ENCODE data around the gene RANBP9. TPM values are rescaled to one million over a fixed set of nuclear protein-coding genes. Genes with fewer than 3 reads are reported as not detected.

Gene RANBP9
- total RNA-seq, 1 donor from 2014 or later: 42.1 TPM

- peaks cover 93% of the 10 kb centered on the region for H3K79me2 ChIP-seq (ENCODE audit: insufficient read depth, low read length)
- no peak overlapping the region for H3K4me3 ChIP-seq (ENCODE audit: insufficient read depth, low read depth, low read length)
- TF ChIP-seq CTCF (IDR thresholded peaks at IDR 0.05; ENCODE audit: insufficient read depth, low read depth, low read length): no peak
- no peak for TF ChIP-seq EZH2 (IDR thresholded peaks at IDR 0.05; ENCODE audit: insufficient read depth, low read length)
- FAIRE-seq (no peak), DNase-seq (ENCODE audit: low read depth) (no peak)
- Mint-ChIP-seq H3K4me1 (ENCODE audit: low read depth, unreplicated experiment) (peaks cover 3% of the 10 kb centered on the region), H3K4me3 (ENCODE audit: unreplicated experiment) (no peak overlapping the region), H3K9me3 (ENCODE audit: unreplicated experiment) (no peaks in the 10 kb centered on the region), H3K36me3 (ENCODE audit: low read depth, unreplicated experiment) (no peaks in the 10 kb centered on the region), H3K27ac (ENCODE audit: unreplicated experiment) (no peak overlapping the region), H3K27me3 (ENCODE audit: low read depth, unreplicated experiment) (no peaks in the 10 kb centered on the region)
- H3K4me1 ChIP-seq (ENCODE audit: insufficient read depth, low read length): no peaks in the 10 kb centered on the region
- H4K20me1 ChIP-seq (ENCODE audit: insufficient read depth, low read length): peaks cover 67% of the 10 kb centered on the region
- H3K9me3 ChIP-seq (ENCODE audit: insufficient read depth, low read depth, low read length): no peaks in the 10 kb centered on the region
- H3K27ac ChIP-seq (ENCODE audit: low read depth, low read length): no peak overlapping the region
- H3K36me3 ChIP-seq (ENCODE audit: insufficient read depth, low read length): no peaks in the 10 kb centered on the region
- no peak overlapping the region for H3K4me2 ChIP-seq (ENCODE audit: low read length)
- H3K27me3 ChIP-seq (ENCODE audit: insufficient read depth, low read length): no peaks in the 10 kb centered on the region
- no peak overlapping the region for H3K9ac ChIP-seq (ENCODE audit: low read length)
- H2AFZ ChIP-seq (ENCODE audit: low read depth, low read length): no peak overlapping the region
Observed at GRCh38 chr6:13661647-13662046, 50.0 kb downstream of the RANBP9 start.

- no peaks in the 10 kb centered on the region for H3K9me3 Mint-ChIP-seq (ENCODE audit: unreplicated experiment)
- H3K27ac Mint-ChIP-seq (ENCODE audit: unreplicated experiment): no peak overlapping the region
- no peak overlapping the region for H3K27ac ChIP-seq (ENCODE audit: low read depth, low read length)
- H3K27me3 Mint-ChIP-seq (ENCODE audit: low read depth, unreplicated experiment): no peaks in the 10 kb centered on the region
- peaks cover 3% of the 10 kb centered on the region for H3K4me1 Mint-ChIP-seq (ENCODE audit: low read depth, unreplicated experiment)
- DNase-seq (ENCODE audit: low read depth): no peak
- H3K9ac ChIP-seq (ENCODE audit: low read length): no peak overlapping the region
- no peak overlapping the region for H2AFZ ChIP-seq (ENCODE audit: low read depth, low read length)
- no peaks in the 10 kb centered on the region for H3K27me3 ChIP-seq (ENCODE audit: insufficient read depth, low read length)
- no peak overlapping the region for H3K4me2 ChIP-seq (ENCODE audit: low read length)
- no peak overlapping the region for H3K4me3 Mint-ChIP-seq (ENCODE audit: unreplicated experiment)
- H3K4me1 ChIP-seq (ENCODE audit: insufficient read depth, low read length): no peaks in the 10 kb centered on the region
- peaks cover 64% of the 10 kb centered on the region for H4K20me1 ChIP-seq (ENCODE audit: insufficient read depth, low read length)
- H3K36me3 ChIP-seq (ENCODE audit: insufficient read depth, low read length): no peaks in the 10 kb centered on the region
- FAIRE-seq: no peak
- peaks cover 86% of the 10 kb centered on the region for H3K79me2 ChIP-seq (ENCODE audit: insufficient read depth, low read length)
- H3K36me3 Mint-ChIP-seq (ENCODE audit: low read depth, unreplicated experiment): no peaks in the 10 kb centered on the region
- no peak for TF ChIP-seq CTCF (IDR thresholded peaks at IDR 0.05; ENCODE audit: insufficient read depth, low read depth, low read length)
- no peak for TF ChIP-seq EZH2 (IDR thresholded peaks at IDR 0.05; ENCODE audit: insufficient read depth, low read length)
- no peak overlapping the region for H3K4me3 ChIP-seq (ENCODE audit: insufficient read depth, low read depth, low read length)
- no peaks in the 10 kb centered on the region for H3K9me3 ChIP-seq (ENCODE audit: insufficient read depth, low read depth, low read length)
Observed at GRCh38 chr6:13660893-13661292, 50.7 kb downstream of the RANBP9 start.

- no peaks in the 10 kb centered on the region for H3K27me3 Mint-ChIP-seq (ENCODE audit: low read depth, unreplicated experiment)
- peaks cover 58% of the 10 kb centered on the region for H4K20me1 ChIP-seq (ENCODE audit: insufficient read depth, low read length)
- H3K36me3 ChIP-seq (ENCODE audit: insufficient read depth, low read length): no peaks in the 10 kb centered on the region
- H3K27me3 ChIP-seq (ENCODE audit: insufficient read depth, low read length): no peaks in the 10 kb centered on the region
- H3K4me1 ChIP-seq (ENCODE audit: insufficient read depth, low read length): no peaks in the 10 kb centered on the region
- no peak overlapping the region for H3K27ac Mint-ChIP-seq (ENCODE audit: unreplicated experiment)
- H3K9me3 Mint-ChIP-seq (ENCODE audit: unreplicated experiment): no peaks in the 10 kb centered on the region
- no peak overlapping the region for H3K9ac ChIP-seq (ENCODE audit: low read length)
- H3K36me3 Mint-ChIP-seq (ENCODE audit: low read depth, unreplicated experiment): no peaks in the 10 kb centered on the region
- H3K4me3 Mint-ChIP-seq (ENCODE audit: unreplicated experiment): no peak overlapping the region
- H3K79me2 ChIP-seq (ENCODE audit: insufficient read depth, low read length): peaks cover 79% of the 10 kb centered on the region
- DNase-seq (ENCODE audit: low read depth): no peak
- no peak overlapping the region for H3K4me2 ChIP-seq (ENCODE audit: low read length)
- peaks cover 3% of the 10 kb centered on the region for H3K4me1 Mint-ChIP-seq (ENCODE audit: low read depth, unreplicated experiment)
- H2AFZ ChIP-seq (ENCODE audit: low read depth, low read length): no peak overlapping the region
- no peak overlapping the region for H3K27ac ChIP-seq (ENCODE audit: low read depth, low read length)
- no peak overlapping the region for H3K4me3 ChIP-seq (ENCODE audit: insufficient read depth, low read depth, low read length)
- no peaks in the 10 kb centered on the region for H3K9me3 ChIP-seq (ENCODE audit: insufficient read depth, low read depth, low read length)
- FAIRE-seq: no peak
- TF ChIP-seq EZH2 (IDR thresholded peaks at IDR 0.05; ENCODE audit: insufficient read depth, low read length) (no peak), CTCF (IDR thresholded peaks at IDR 0.05; ENCODE audit: insufficient read depth, low read depth, low read length) (no peak)
Observed at GRCh38 chr6:13660273-13660672, 51.4 kb downstream of the RANBP9 start.
